ENCODE results near the gene MED13. TPM values are rescaled to one million over a fixed set of nuclear protein-coding genes. Genes with fewer than 3 reads are reported as not detected.
"Not testable (repeated sequence)": the region's sequence is repeated elsewhere in the genome, so short reads cannot be mapped to it uniquely, and the experiment has no call there.

MED13 gene
- total RNA-seq, 1 donor = 68.8 TPM

GRCh38 chr17:62004388-62004787 lies 60.7 kb downstream of the MED13 start:
- H3K4me3 ChIP-seq (ENCODE audit: insufficient read depth, low read length) = no peak overlapping the region
- TF ChIP-seq CTCF (IDR thresholded peaks at IDR 0.05; ENCODE audit: extremely low read depth, low read depth, low read length) = no peak
- H2AFZ ChIP-seq (ENCODE audit: low read length) = no peak overlapping the region
- no peaks in the 10 kb centered on the region for H3K4me1 ChIP-seq (ENCODE audit: insufficient read depth, low read length)
- H4K20me1 ChIP-seq (ENCODE audit: insufficient read depth, low read length) = peaks cover 11% of the 10 kb centered on the region
- no peak overlapping the region for H3K4me2 ChIP-seq (ENCODE audit: insufficient read depth, low read length)
- no peak overlapping the region for H3K27ac ChIP-seq (ENCODE audit: low read depth, low read length)
- no peak for DNase-seq (ENCODE audit: insufficient read length, low spot score, missing footprints)
- no peaks in the 10 kb centered on the region for H3K27me3 ChIP-seq (ENCODE audit: insufficient read depth, low read length)
- peaks cover 25% of the 10 kb centered on the region for H3K36me3 ChIP-seq (ENCODE audit: insufficient read depth, low read length)
- peaks cover 84% of the 10 kb centered on the region for H3K79me2 ChIP-seq (ENCODE audit: insufficient read depth, low read length)
- H3K9me3 ChIP-seq (ENCODE audit: low read depth, low read length) = no peaks in the 10 kb centered on the region

- not testable (repeated sequence) for H3K9me3 ChIP-seq (ENCODE audit: low read depth, low read length); H2AFZ ChIP-seq (ENCODE audit: low read length); H4K20me1 ChIP-seq (ENCODE audit: insufficient read depth, low read length); H3K27me3 ChIP-seq (ENCODE audit: insufficient read depth, low read length); H3K4me2 ChIP-seq (ENCODE audit: insufficient read depth, low read length); H3K4me3 ChIP-seq (ENCODE audit: insufficient read depth, low read length); H3K4me1 ChIP-seq (ENCODE audit: insufficient read depth, low read length); H3K27ac ChIP-seq (ENCODE audit: low read depth, low read length); DNase-seq (ENCODE audit: insufficient read length, low spot score, missing footprints)
- Histone ChIP-seq H3K36me3 (ENCODE audit: insufficient read depth, low read length) (peaks cover 21% of the 10 kb centered on the region), H3K79me2 (ENCODE audit: insufficient read depth, low read length) (peaks cover 83% of the 10 kb centered on the region)
Measured at GRCh38 chr17:62003141-62003540, 61.9 kb downstream of the MED13 start.

GRCh38 chr17:62001105-62001504 lies 64.0 kb downstream of the MED13 start:
- H3K4me3 ChIP-seq (ENCODE audit: insufficient read depth, low read length) = no peak overlapping the region
- no peak overlapping the region for H3K27ac ChIP-seq (ENCODE audit: low read depth, low read length)
- no peaks in the 10 kb centered on the region for H3K9me3 ChIP-seq (ENCODE audit: low read depth, low read length)
- no peak overlapping the region for H3K4me2 ChIP-seq (ENCODE audit: insufficient read depth, low read length)
- peaks cover 21% of the 10 kb centered on the region for H3K36me3 ChIP-seq (ENCODE audit: insufficient read depth, low read length)
- peaks cover 19% of the 10 kb centered on the region for H3K4me1 ChIP-seq (ENCODE audit: insufficient read depth, low read length)
- DNase-seq (ENCODE audit: insufficient read length, low spot score, missing footprints) = no peak
- peaks cover 22% of the 10 kb centered on the region for H4K20me1 ChIP-seq (ENCODE audit: insufficient read depth, low read length)
- H3K79me2 ChIP-seq (ENCODE audit: insufficient read depth, low read length) = peaks cover 83% of the 10 kb centered on the region
- H2AFZ ChIP-seq (ENCODE audit: low read length) = no peak overlapping the region
- H3K27me3 ChIP-seq (ENCODE audit: insufficient read depth, low read length) = no peaks in the 10 kb centered on the region
- TF ChIP-seq CTCF (IDR thresholded peaks at IDR 0.05; ENCODE audit: extremely low read depth, low read depth, low read length) = no peak

GRCh38 chr17:62000186-62000585 lies 64.9 kb downstream of the MED13 start:
- Histone ChIP-seq H3K27ac (ENCODE audit: low read depth, low read length) (no peak overlapping the region), H3K4me3 (ENCODE audit: insufficient read depth, low read length) (no peak overlapping the region), H3K36me3 (ENCODE audit: insufficient read depth, low read length) (peaks cover 13% of the 10 kb centered on the region), H3K27me3 (ENCODE audit: insufficient read depth, low read length) (no peaks in the 10 kb centered on the region), H3K4me1 (ENCODE audit: insufficient read depth, low read length) (peaks cover 19% of the 10 kb centered on the region), H2AFZ (ENCODE audit: low read length) (no peak overlapping the region), H3K9me3 (ENCODE audit: low read depth, low read length) (no peaks in the 10 kb centered on the region), H3K4me2 (ENCODE audit: insufficient read depth, low read length) (no peak overlapping the region), H3K79me2 (ENCODE audit: insufficient read depth, low read length) (peaks cover 78% of the 10 kb centered on the region), H4K20me1 (ENCODE audit: insufficient read depth, low read length) (peaks cover 25% of the 10 kb centered on the region)
- no peak for TF ChIP-seq CTCF (IDR thresholded peaks at IDR 0.05; ENCODE audit: extremely low read depth, low read depth, low read length)
- no peak for DNase-seq (ENCODE audit: insufficient read length, low spot score, missing footprints)

GRCh38 chr17:61998534-61998933 lies 66.5 kb downstream of the MED13 start:
- Histone ChIP-seq H3K4me1 (ENCODE audit: insufficient read depth, low read length) (peaks cover 19% of the 10 kb centered on the region), H3K79me2 (ENCODE audit: insufficient read depth, low read length) (peaks cover 61% of the 10 kb centered on the region), H3K27ac (ENCODE audit: low read depth, low read length) (peak overlapping the region; percentile 81), H4K20me1 (ENCODE audit: insufficient read depth, low read length) (peaks cover 22% of the 10 kb centered on the region), H3K36me3 (ENCODE audit: insufficient read depth, low read length) (peaks cover 14% of the 10 kb centered on the region)
- not testable (repeated sequence) for H3K27me3 ChIP-seq (ENCODE audit: insufficient read depth, low read length); H3K4me2 ChIP-seq (ENCODE audit: insufficient read depth, low read length); H2AFZ ChIP-seq (ENCODE audit: low read length); H3K9me3 ChIP-seq (ENCODE audit: low read depth, low read length); DNase-seq (ENCODE audit: insufficient read length, low spot score, missing footprints); H3K4me3 ChIP-seq (ENCODE audit: insufficient read depth, low read length)

Measured in osteoblast (primary cell).